Measurements from ENCODE around the gene CHCHD3.

DNA sequence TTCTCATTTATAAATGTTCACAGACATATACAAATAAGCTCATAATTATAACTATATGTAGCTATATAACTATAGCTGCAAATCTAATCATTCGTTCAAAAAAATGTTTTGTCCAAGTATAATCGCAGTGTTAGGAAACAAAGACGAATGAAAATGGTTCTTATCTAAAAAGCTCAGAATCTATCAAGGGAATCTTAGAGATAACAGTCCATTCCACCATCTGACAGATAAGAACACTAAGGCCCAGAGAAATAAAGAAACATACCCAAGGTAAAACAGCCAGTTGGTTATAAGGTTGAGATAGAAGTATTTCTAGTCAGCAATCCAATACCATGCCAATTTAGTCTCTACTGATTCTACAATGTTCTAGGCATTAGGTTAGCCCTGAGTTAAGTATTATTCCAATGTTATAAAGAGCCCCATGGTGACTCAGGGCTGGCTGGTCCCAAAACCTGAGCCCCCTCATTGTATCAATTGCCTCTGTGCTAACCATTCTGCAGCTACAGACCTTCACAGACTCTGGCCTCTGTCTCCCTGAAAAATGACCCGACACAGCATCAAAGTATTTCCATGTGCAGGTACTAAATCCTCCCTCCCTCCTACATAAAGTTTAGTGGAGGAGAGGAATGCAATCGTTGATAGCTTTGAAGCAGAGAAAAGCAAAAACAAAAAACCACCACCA, 30.0 kb downstream of the CHCHD3 start:
- TF ChIP-seq POLR2AphosphoS5 (IDR thresholded peaks at IDR 0.05) (no peak), POLR2A (IDR thresholded peaks at IDR 0.05) (no peak)
- TF ChIP-seq, protein P1, sequence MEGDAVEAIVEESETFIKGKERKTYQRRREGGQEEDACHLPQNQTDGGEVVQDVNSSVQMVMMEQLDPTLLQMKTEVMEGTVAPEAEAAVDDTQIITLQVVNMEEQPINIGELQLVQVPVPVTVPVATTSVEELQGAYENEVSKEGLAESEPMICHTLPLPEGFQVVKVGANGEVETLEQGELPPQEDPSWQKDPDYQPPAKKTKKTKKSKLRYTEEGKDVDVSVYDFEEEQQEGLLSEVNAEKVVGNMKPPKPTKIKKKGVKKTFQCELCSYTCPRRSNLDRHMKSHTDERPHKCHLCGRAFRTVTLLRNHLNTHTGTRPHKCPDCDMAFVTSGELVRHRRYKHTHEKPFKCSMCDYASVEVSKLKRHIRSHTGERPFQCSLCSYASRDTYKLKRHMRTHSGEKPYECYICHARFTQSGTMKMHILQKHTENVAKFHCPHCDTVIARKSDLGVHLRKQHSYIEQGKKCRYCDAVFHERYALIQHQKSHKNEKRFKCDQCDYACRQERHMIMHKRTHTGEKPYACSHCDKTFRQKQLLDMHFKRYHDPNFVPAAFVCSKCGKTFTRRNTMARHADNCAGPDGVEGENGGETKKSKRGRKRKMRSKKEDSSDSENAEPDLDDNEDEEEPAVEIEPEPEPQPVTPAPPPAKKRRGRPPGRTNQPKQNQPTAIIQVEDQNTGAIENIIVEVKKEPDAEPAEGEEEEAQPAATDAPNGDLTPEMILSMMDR (IDR thresholded peaks at IDR 0.05) = no peak

Measured in breast epithelium (tissue), 3 donors.